ES-I3 (cell line): ENCODE measurements around the gene PRAME.
"Not testable (repeated sequence)": the region's sequence is repeated elsewhere in the genome, so short reads cannot be mapped to it uniquely, and the experiment has no call there.

Source experiments
- H3K36me3 ChIP-seq: 2 replicates; pipeline ENCODE4 v1.6.1; 2013; ENCODE audit warnings: mild to moderate bottlenecking, low read length, control low read depth, moderate library complexity; ENCODE audit not compliant: insufficient read depth
- H3K4me1 ChIP-seq: 2 replicates; pipeline ENCODE4 v1.6.1; 2013; ENCODE audit warnings: mild to moderate bottlenecking, control low read depth, low read length; ENCODE audit not compliant: insufficient read depth
- H3K9ac ChIP-seq: 2 replicates; pipeline ENCODE4 v1.6.1; 2013; ENCODE audit warnings: low read depth, mild to moderate bottlenecking, low read length, moderate library complexity
- H3K9me3 ChIP-seq: 2 replicates; pipeline ENCODE4 v1.6.1; 2013; ENCODE audit warnings: mild to moderate bottlenecking, low read length, moderate library complexity; ENCODE audit not compliant: control insufficient read depth, insufficient read depth

The PRAME gene

GRCh38 chr22:22558972-22559603 is at the start of gene PRAME:
PRAME (minus strand) TSS chr22:22559265; CDS start chr22:22556832, 2,433 bp downstream.
- no peak within 1 kb of the TSS for H3K9ac ChIP-seq
- H3K36me3 ChIP-seq, result no peaks in the 10 kb centered on the region
- no peaks in the 10 kb centered on the region for H3K9me3 ChIP-seq
- H3K4me1 ChIP-seq, result no peaks in the 10 kb centered on the region

GRCh38 chr22:22608022-22608421 is 49.0 kb upstream of the PRAME start:
- not testable (repeated sequence) for H3K36me3 ChIP-seq, H3K9me3 ChIP-seq, H3K4me1 ChIP-seq, H3K9ac ChIP-seq

- no peaks in the 10 kb centered on the region; the same call in 1 of the 2 replicates for H3K9me3 ChIP-seq
- H3K36me3 ChIP-seq, result no peaks in the 10 kb centered on the region
- H3K4me1 ChIP-seq, result peaks cover 4% of the 10 kb centered on the region; the same call in 1 of the 2 replicates
- H3K9ac ChIP-seq, result no peak overlapping the region
Measured at GRCh38 chr22:22605074-22605404, 46.0 kb upstream of the PRAME start.

DNA sequence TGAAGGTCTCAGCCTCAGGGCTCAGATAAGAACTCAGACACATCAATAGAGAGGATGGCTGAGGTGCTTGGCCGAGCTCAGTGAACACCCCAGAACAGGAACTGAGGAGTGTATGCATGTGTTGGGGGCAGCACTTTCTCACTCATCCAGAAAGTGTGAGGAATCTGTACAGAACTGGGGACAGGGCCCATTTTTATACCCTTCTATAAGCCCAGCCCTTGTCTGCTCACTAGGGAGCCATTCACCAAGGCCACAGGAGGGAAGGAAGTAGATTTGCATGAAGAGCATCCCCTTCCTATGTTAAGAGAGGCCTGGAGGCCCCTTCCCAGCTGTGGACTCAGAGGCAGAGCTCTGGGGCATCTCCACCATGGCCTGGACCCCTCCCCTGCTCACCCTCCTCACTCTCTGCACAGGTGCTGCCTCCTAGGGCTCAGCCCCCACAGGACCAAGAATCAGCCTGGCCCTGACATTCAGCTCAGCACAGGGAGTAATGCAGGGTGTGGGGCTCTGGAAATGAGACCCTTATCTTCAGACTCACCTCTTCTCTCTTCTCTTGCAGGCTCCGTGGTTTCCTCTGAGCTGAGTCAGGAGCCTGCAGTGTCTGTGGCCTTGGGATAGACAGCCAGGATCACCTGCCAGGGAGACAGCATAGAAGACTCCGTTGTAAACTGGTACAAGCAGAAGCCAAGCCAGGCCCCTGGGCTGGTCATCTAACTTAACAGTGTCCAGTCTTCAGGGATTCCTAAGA is 45.4 kb upstream of the PRAME start:
- Histone ChIP-seq H3K9ac (no peak overlapping the region), H3K36me3 (no peaks in the 10 kb centered on the region), H3K9me3 (no peaks in the 10 kb centered on the region; the same call in 1 of the 2 replicates), H3K4me1 (peaks cover 4% of the 10 kb centered on the region; the same call in 1 of the 2 replicates)

DNA sequence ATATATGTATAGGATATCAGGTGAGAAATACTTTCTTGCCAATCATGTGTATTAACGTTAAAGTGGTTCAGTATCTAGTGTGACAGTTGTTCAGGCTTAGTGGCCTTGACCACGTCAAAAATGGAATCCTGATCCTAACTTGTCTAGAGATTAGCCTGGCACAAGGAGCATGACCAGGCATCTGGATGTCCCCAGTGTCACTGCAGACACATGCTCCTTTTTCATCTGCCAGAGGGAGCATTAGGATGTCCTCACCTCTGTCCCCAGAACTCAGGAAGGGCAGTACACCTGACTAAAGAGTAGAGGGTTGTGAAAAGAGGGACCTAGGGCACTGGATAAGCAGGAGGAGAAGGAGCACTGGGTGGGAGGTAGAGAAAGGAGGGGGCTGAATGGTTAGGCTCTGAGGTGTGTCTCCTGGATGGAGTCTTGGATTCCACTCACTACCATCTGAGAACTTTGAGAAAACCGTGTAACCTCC is 44.4 kb upstream of the PRAME start:
- H3K9ac ChIP-seq, result no peak overlapping the region
- no peaks in the 10 kb centered on the region; the same call in 1 of the 2 replicates for H3K9me3 ChIP-seq
- peaks cover 4% of the 10 kb centered on the region; the same call in 1 of the 2 replicates for H3K4me1 ChIP-seq
- no peaks in the 10 kb centered on the region for H3K36me3 ChIP-seq

DNA sequence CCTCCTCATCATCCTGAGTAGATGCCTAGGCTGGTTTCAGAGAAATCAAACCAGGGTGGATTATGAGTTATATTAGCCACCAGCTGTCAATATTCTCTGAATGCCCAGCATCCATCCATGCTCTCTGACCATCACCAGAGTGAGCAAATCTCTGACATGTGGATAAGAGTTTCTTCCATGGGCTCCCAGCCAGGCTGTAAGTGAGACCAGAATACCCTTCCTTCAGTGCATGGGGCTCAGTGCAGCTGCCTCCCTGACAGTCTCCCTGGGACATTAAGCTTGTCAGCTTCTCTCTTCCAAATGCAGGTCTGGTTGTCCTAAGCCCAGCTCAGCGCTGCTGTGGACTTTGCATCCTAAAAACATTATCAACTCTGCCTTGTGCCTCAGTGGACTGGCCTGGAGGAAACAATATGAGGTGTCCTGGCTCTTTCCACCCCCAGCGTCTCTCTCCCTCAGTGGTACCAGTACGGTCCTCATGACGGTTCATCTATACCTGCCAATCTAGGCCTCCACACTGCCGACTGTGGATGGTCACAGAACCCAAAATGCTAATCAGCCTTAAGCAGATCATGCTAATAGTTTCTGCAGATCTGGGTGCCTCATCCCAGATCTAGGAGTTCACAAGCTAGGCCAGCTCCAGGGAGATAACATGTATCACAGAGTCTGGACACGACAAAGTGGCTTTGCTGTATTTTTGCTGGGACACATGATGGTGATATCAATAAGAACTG is 41.6 kb upstream of the PRAME start:
- Histone ChIP-seq H3K36me3 (no peaks in the 10 kb centered on the region), H3K9ac (no peak overlapping the region), H3K9me3 (no peaks in the 10 kb centered on the region), H3K4me1 (peaks cover 4% of the 10 kb centered on the region; the same call in 1 of the 2 replicates)

DNA sequence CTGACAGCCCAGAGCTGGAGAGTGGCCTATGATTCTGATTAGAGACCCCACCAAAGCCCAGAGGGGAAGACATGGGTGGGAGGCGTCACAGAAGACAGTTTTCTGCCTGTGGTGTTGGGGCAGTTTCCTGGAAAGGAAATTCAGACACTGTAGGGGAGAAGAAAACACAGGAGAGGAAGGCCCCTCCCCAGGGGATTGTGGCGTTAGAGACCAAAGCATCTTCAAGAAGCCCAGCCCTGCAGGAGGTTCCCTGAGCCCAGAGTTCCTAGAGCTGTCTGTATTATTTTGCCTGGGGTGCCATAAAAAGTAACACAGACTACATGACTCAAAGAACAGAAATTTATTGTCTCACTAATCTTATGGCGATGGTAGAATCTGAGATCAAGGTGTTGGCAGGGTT is 40.2 kb upstream of the PRAME start:
- no peaks in the 10 kb centered on the region for H3K36me3 ChIP-seq
- no peak overlapping the region for H3K9ac ChIP-seq
- no peaks in the 10 kb centered on the region for H3K9me3 ChIP-seq
- H3K4me1 ChIP-seq, result peaks cover 3% of the 10 kb centered on the region; the same call in 1 of the 2 replicates

GRCh38 chr22:22598144-22598543 is 39.1 kb upstream of the PRAME start:
- no peaks in the 10 kb centered on the region for H3K36me3 ChIP-seq
- no peaks in the 10 kb centered on the region for H3K9me3 ChIP-seq
- H3K4me1 ChIP-seq, result no peaks in the 10 kb centered on the region
- H3K9ac ChIP-seq, result no peak overlapping the region

DNA sequence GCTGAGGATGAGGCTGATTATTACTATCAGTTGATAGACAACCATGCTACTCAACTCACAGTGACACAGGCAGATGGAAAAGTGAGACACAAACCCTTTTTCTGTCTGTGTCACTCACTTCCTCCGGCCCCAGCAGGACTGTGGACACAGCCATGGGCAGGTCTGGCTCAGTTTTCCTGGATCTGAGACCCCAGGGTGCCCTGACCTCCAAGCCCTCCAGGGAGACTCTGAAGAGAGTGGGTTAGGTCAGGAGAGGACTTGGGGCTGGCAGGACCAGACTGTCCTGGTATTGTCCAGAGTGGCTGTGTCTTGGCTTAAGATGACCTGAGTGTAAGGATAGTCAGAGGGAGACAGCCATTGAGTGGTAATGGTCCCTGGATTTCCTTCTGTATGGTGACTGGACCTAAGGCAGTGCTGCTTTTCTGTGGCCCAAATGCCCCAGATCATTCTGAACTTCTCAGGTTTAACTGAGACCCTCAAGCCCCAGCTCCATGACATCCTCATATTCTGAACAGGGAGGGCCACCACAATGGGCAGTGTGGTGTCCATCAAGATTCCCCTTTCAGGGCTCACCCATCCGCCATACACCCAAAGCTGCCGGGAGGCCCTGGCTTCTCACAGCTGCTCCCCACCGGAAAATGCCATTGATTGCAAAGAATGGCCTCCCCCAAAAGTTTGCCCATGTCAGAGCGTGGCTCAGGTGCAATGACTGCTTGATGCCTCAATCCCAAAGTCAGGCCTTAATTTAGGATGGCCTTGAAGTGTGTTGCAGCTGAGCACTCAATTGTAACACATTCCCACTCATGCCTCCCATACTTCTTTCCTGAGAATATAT is 36.2 kb upstream of the PRAME start:
- Histone ChIP-seq H3K9ac (no peak overlapping the region), H3K36me3 (no peaks in the 10 kb centered on the region), H3K9me3 (no peaks in the 10 kb centered on the region), H3K4me1 (no peaks in the 10 kb centered on the region)

GRCh38 chr22:22593964-22594656 is 35.0 kb upstream of the PRAME start:
- no peak overlapping the region for H3K9ac ChIP-seq
- H3K4me1 ChIP-seq, result no peaks in the 10 kb centered on the region
- H3K9me3 ChIP-seq, result no peaks in the 10 kb centered on the region
- no peaks in the 10 kb centered on the region for H3K36me3 ChIP-seq

- Histone ChIP-seq H3K9me3 (no peaks in the 10 kb centered on the region), H3K9ac (no peak overlapping the region), H3K36me3 (no peaks in the 10 kb centered on the region), H3K4me1 (no peaks in the 10 kb centered on the region)
Measured at GRCh38 chr22:22593250-22593649, 34.2 kb upstream of the PRAME start.

GRCh38 chr22:22591348-22592299 is 32.6 kb upstream of the PRAME start:
- Histone ChIP-seq H3K9me3 (no peaks in the 10 kb centered on the region), H3K36me3 (no peaks in the 10 kb centered on the region), H3K4me1 (no peaks in the 10 kb centered on the region), H3K9ac (no peak overlapping the region)
